H1 (cell line): ENCODE measurements around the gene TOP3A. TPM values are rescaled to one million over a fixed set of nuclear protein-coding genes. Genes with fewer than 3 reads are reported as not detected.

Experiments used
- CTCF ChIA-PET: fragments of 300-600 bp; sonication (Branson Sonifier 250); formaldehyde crosslinking; loops from one replicate; lab custom pipeline; 2021; ENCODE audit not compliant: partially characterized antibody; lab: Charles Lee
- POLR2A ChIA-PET: fragments of 300-600 bp; sonication (Branson Sonifier 250); formaldehyde crosslinking; loops from one replicate; lab custom pipeline; 2021; ENCODE audit warnings: inconsistent platforms; ENCODE audit not compliant: partially characterized antibody; lab: Charles Lee
- DNase-seq, 2 experiments: peaks; one replicate each; pipeline versions ENCODE4 v3.0.0 to v3.0.0-alpha.2; 2010 to 2022; ENCODE audit warnings: low spot score in 2 of 2, low read depth in 1 of 2, mixed read lengths in 1 of 2
- FAIRE-seq: peaks from 2 replicates; lab custom pipeline; 2011; peaks lifted over from hg19 to GRCh38; lab: Jason Lieb, UNC
- H2AFZ ChIP-seq: 2 replicates; pipeline ENCODE4 v1.8.1; 2012; ENCODE audit warnings: low read length, inconsistent platforms
- H2AK5ac ChIP-seq: 2 replicates; pipeline ENCODE4 v1.6.1; 2013; ENCODE audit warnings: low read depth, low read length
- H2BK120ac ChIP-seq: replicated peaks from 2 replicates; pipeline ENCODE3; 2013; ENCODE audit warnings: low read depth, low read length, inconsistent platforms
- H2BK12ac ChIP-seq: 2 replicates; pipeline ENCODE4 v1.6.1; 2013; ENCODE audit warnings: low read depth, low read length
- H2BK15ac ChIP-seq: 2 replicates; pipeline ENCODE4 v1.6.1; 2013; ENCODE audit warnings: low read length
- H2BK20ac ChIP-seq: 2 replicates; pipeline ENCODE4 v1.6.1; 2013; ENCODE audit warnings: low read length
- H2BK5ac ChIP-seq: 2 replicates; pipeline ENCODE4 v1.6.1; 2013; ENCODE audit warnings: low read depth, low read length
- H3K14ac ChIP-seq: 2 replicates; pipeline ENCODE4 v1.6.1; 2013; ENCODE audit warnings: inconsistent platforms; ENCODE audit not compliant: insufficient read length
- H3K18ac ChIP-seq: 2 replicates; pipeline ENCODE4 v1.6.1; 2013; ENCODE audit warnings: low read length; ENCODE audit errors: extremely low read depth
- H3K23ac ChIP-seq: 2 replicates; pipeline ENCODE4 v1.6.1; 2013; ENCODE audit warnings: inconsistent platforms; ENCODE audit not compliant: insufficient read length
- H3K23me2 ChIP-seq: 2 replicates; pipeline ENCODE4 v1.6.1; 2013; ENCODE audit warnings: low read depth, low read length
- H3K27ac ChIP-seq: 2 replicates; pipeline ENCODE4 v1.6.1; 2011; ENCODE audit warnings: low read depth, low read length, inconsistent platforms
- H3K27me3 ChIP-seq, 4 experiments: replicated peaks in 1 of 4; 1 replicate in 1 of 4; 2 replicates in 3 of 4; pipeline versions ENCODE4 v1.6.1 to v1.8.1; 2011 to 2013; ENCODE audit warnings: low read length in 3 of 4, mild to moderate bottlenecking in 3 of 4, inconsistent platforms in 2 of 4, mixed read lengths in 2 of 4, moderate library complexity in 1 of 4; ENCODE audit not compliant: control insufficient read depth in 3 of 4, insufficient read depth in 3 of 4; ENCODE audit errors: extremely low read depth in 1 of 4
- H3K36me3 ChIP-seq, 4 experiments: 2 replicates each; pipeline versions ENCODE4 v1.6.1 to v1.8.1; 2011 to 2013; ENCODE audit warnings: mild to moderate bottlenecking in 4 of 4, low read length in 3 of 4, moderate library complexity in 2 of 4, control low read depth in 1 of 4, inconsistent platforms in 1 of 4; ENCODE audit not compliant: insufficient read depth in 4 of 4, control insufficient read depth in 2 of 4
- H3K4ac ChIP-seq: replicated peaks from 2 replicates; pipeline ENCODE3; 2013; ENCODE audit warnings: low read length, low read depth, mixed read lengths, inconsistent platforms; ENCODE audit not compliant: insufficient read length
- H3K4me1 ChIP-seq, 4 experiments: replicated peaks in 1 of 4; 1 replicate in 1 of 4; 2 replicates in 3 of 4; pipeline versions ENCODE4 v1.6.1 to v1.8.1; 2011 to 2013; ENCODE audit warnings: low read length in 3 of 4, inconsistent platforms in 2 of 4, mixed read lengths in 1 of 4; ENCODE audit not compliant: insufficient read depth in 4 of 4, control insufficient read depth in 3 of 4
- H3K4me2 ChIP-seq, 2 experiments: 2 replicates each; pipeline versions ENCODE4 v1.6.1 to v1.8.1; 2011 to 2013; ENCODE audit warnings: low read depth in 2 of 2, low read length in 2 of 2, control low read depth in 1 of 2, inconsistent platforms in 1 of 2, mild to moderate bottlenecking in 1 of 2; ENCODE audit not compliant: insufficient read depth in 1 of 2
- H3K4me3 ChIP-seq, 4 experiments: fragments of 200-600, 300-600 bp in 1 of 4; sonication (generic), shearing (Covaris generic), sonication (Bioruptor Twin) in 1 of 4; 2 replicates each; pipeline versions ENCODE4 v1.5.1 to v1.8.1; 2011 to 2016; ENCODE audit warnings: low read length in 4 of 4, low read depth in 3 of 4, control low read depth in 2 of 4, inconsistent platforms in 2 of 4, mild to moderate bottlenecking in 2 of 4, mixed read lengths in 1 of 4, moderate library complexity in 1 of 4; ENCODE audit not compliant: insufficient read depth in 2 of 4; ENCODE audit errors: extremely low read depth in 1 of 4
- H3K56ac ChIP-seq: replicated peaks from 2 replicates; pipeline ENCODE3; 2013; ENCODE audit warnings: low read depth, mild to moderate bottlenecking, mixed read lengths, low read length, inconsistent platforms; ENCODE audit not compliant: insufficient read length
- H3K79me1 ChIP-seq: 2 replicates; pipeline ENCODE4 v1.6.1; 2013; ENCODE audit warnings: low read depth, low read length, control low read depth
- H3K79me2 ChIP-seq, 2 experiments: 2 replicates each; pipeline versions ENCODE4 v1.6.1 to v1.8.1; 2012 to 2013; ENCODE audit warnings: low read length in 2 of 2, mild to moderate bottlenecking in 2 of 2, inconsistent platforms in 1 of 2; ENCODE audit not compliant: insufficient read depth in 2 of 2, control insufficient read depth in 1 of 2
- H3K9ac ChIP-seq, 4 experiments: replicated peaks in 1 of 4; 1 replicate in 1 of 4; 2 replicates in 3 of 4; pipeline versions ENCODE4 v1.6.1 to v1.8.1; 2011 to 2013; ENCODE audit warnings: low read depth in 3 of 4, low read length in 3 of 4, control low read depth in 2 of 4, mild to moderate bottlenecking in 2 of 4, moderate library complexity in 2 of 4, inconsistent platforms in 1 of 4; ENCODE audit errors: extremely low read depth in 1 of 4
- H3K9me3 ChIP-seq, 2 experiments: 2 replicates each; pipeline versions ENCODE4 v1.6.1 to v1.8.1; 2012 to 2013; ENCODE audit warnings: mild to moderate bottlenecking in 2 of 2, moderate library complexity in 2 of 2, control low read depth in 1 of 2, inconsistent platforms in 1 of 2, low read depth in 1 of 2, low read length in 1 of 2, mixed read lengths in 1 of 2; ENCODE audit not compliant: insufficient read depth in 2 of 2
- H4K20me1 ChIP-seq, 2 experiments: replicated peaks in 1 of 2; 2 replicates each; pipeline versions ENCODE3 to v1.8.1; 2011 to 2013; ENCODE audit warnings: inconsistent platforms in 2 of 2, low read length in 2 of 2, mild to moderate bottlenecking in 1 of 2; ENCODE audit not compliant: insufficient read depth in 2 of 2, control insufficient read depth in 1 of 2
- H4K5ac ChIP-seq: 2 replicates; pipeline ENCODE4 v1.6.1; 2013; ENCODE audit warnings: low read length, low read depth, mixed read lengths, inconsistent platforms; ENCODE audit not compliant: insufficient read length
- H4K8ac ChIP-seq: 2 replicates; pipeline ENCODE4 v1.8.0; 2013; ENCODE audit warnings: mild to moderate bottlenecking, moderate library complexity, low read length, inconsistent platforms; ENCODE audit not compliant: insufficient read depth; ENCODE audit errors: extremely low read depth
- H4K91ac ChIP-seq: replicated peaks from 2 replicates; pipeline ENCODE3; 2013; ENCODE audit warnings: low read length, mixed read lengths, inconsistent platforms; ENCODE audit not compliant: insufficient read length
- ATF2 ChIP-seq: IDR thresholded peaks from 2 replicates; pipeline ENCODE4 v1.6.1; 2012; ENCODE audit warnings: low read length, inconsistent platforms
- BACH1 ChIP-seq: IDR thresholded peaks from 2 replicates; pipeline ENCODE4 v1.6.1; 2012; ENCODE audit warnings: low read length, improper control_type of control experiment
- CTBP2 ChIP-seq: IDR thresholded peaks from 2 replicates; pipeline ENCODE4 v1.7.0; 2011; ENCODE audit warnings: borderline replicate concordance, mild to moderate bottlenecking, moderate library complexity, mixed read lengths, low read length; ENCODE audit not compliant: insufficient read depth, insufficient read length
- KDM4A ChIP-seq: IDR thresholded peaks from one replicate; pipeline ENCODE4 v1.7.1; 2012; ENCODE audit warnings: low read depth, mild to moderate bottlenecking, moderate library complexity, low read length, inconsistent platforms; ENCODE audit not compliant: severe bottlenecking
- MAX ChIP-seq: IDR thresholded peaks from 2 replicates; pipeline ENCODE4 v1.6.1; 2012; ENCODE audit warnings: inconsistent platforms
- POLR2A ChIP-seq, 2 experiments: IDR thresholded peaks; 1 replicate in 1 of 2; 2 replicates in 1 of 2; pipeline ENCODE4 v1.6.1; 2011; ENCODE audit warnings: low read depth in 2 of 2, low read length in 2 of 2, mild to moderate bottlenecking in 2 of 2; ENCODE audit errors: control extremely low read depth in 1 of 2
- RFX5 ChIP-seq: IDR thresholded peaks from 2 replicates; pipeline ENCODE4 v1.6.1; 2011; ENCODE audit warnings: low read depth, low read length, improper control_type of control experiment, borderline replicate concordance
- USF2 ChIP-seq: IDR thresholded peaks from 2 replicates; pipeline ENCODE4 v1.6.1; 2011; ENCODE audit warnings: low read length, improper control_type of control experiment
- WGBS, 2 experiments: shearing (Covaris generic) in 1 of 2; methylation state at CpG; one replicate each; pipeline versions ENCODE4 v1.1.6 to v1.1.7; 2013 to 2015; ENCODE audit warnings: low lambda C conversion rate in 2 of 2, mixed read lengths in 2 of 2, inconsistent platforms in 1 of 2, low coverage in 1 of 2, missing lambda C conversion rate in 1 of 2; ENCODE audit not compliant: insufficient replicate concordance in 2 of 2, insufficient coverage in 1 of 2, insufficient read length in 1 of 2; ENCODE audit errors: extremely low coverage in 1 of 2, missing lambda C conversion rate in 1 of 2; 5-methylcytosine and 5-hydroxymethylcytosine counted together
- polyA plus RNA-seq, 7 experiments: library from polyadenylated mRNA; depleted of rRNA in 3 of 7; stranded (reverse) in 5 of 7; unstranded in 2 of 7; fragments of >200 nt in 5 of 7; fragments of 200-250 nt in 2 of 7; gene quantifications; 1 replicate in 5 of 7; 2 replicates in 1 of 7; 4 replicates in 1 of 7; pipeline versions ENCODE4 v1.2.1 to v1.2.3, GENCODE V29; 2011 to 2013; ENCODE audit warnings: missing spikeins in 2 of 7, mixed read lengths in 2 of 7
- total RNA-seq: library from RNA; stranded (reverse); fragmentation: NEBNext Ultra II Directional; extraction: Animal tissue kit (Norgen Biotek cat#: 25700); gene quantifications from 2 replicates; pipeline ENCODE4 v1.2.1, GENCODE V29; 2021

TOP3A gene
- total and polyA plus RNA-seq, 2 of the 8 experiments (the other 6 are each of a cell fraction or from before 2014, with no cell fraction given): 23.4 to 54.3 TPM

GRCh38 chr17:18254888-18255649, 59.7 kb downstream of the TOP3A start:
- WGBS, 2 experiments: 91% methylated on average over 8 of the region's 8 CpGs; no CpG with 5 or more reads in 1 of the 2 experiments
- Histone ChIP-seq H2BK5ac (no peak overlapping the region), H3K79me1 (peaks cover 14% of the 10 kb centered on the region), H3K4me2 (no peak overlapping the region), H3K23me2 (peaks cover 8% of the 10 kb centered on the region), H4K5ac (no peak overlapping the region), H3K36me3 (peaks cover 32 to 56% (median 48%) of the 10 kb centered on the region in 4 experiments), H2BK12ac (no peak overlapping the region), H3K79me2 (peaks cover 0 to 18% of the 10 kb centered on the region in 2 experiments; a peak in 1 of 4 replicates), H4K20me1 (peaks cover 3 to 10% of the 10 kb centered on the region in 2 experiments), H2AK5ac (no peak overlapping the region), H2BK120ac (no peak overlapping the region), H4K91ac (no peak overlapping the region), H3K27me3 (no peaks in the 10 kb centered on the region), H3K14ac (no peak overlapping the region), H3K4me1 (peaks cover 4 to 26% (median 14%) of the 10 kb centered on the region in 4 experiments), H3K9ac (no peak overlapping the region), H2BK20ac (no peak overlapping the region), H3K4me3 (no peak overlapping the region), H3K18ac (no peak overlapping the region), H3K23ac (no peak overlapping the region), H2BK15ac (no peak overlapping the region), H3K27ac (no peak overlapping the region), H3K56ac (no peak overlapping the region), H4K8ac (no peak overlapping the region), H3K9me3 (no peaks in the 10 kb centered on the region), H2AFZ (no peak overlapping the region), H3K4ac (no peak overlapping the region)
- DNase-seq: no peak
- ChIA-PET POLR2A (interaction anchor here (0.8 to 11.5 kb wide), 8 partner anchors 9 to 108 kb away, joined by 3 to 171 read pairs (median 4); partner anchors contain the start of genes LLGL1 and TOP3A), CTCF (interaction anchor here (0.6 to 3.9 kb wide), 13 partner anchors 13 to 520 kb away, joined by 3 to 16 read pairs (median 3); no protein-coding TSS in a partner anchor)
- no peak for FAIRE-seq
- TF ChIP-seq MAX (no peak), ATF2 (no peak), KDM4A (no peak), CTBP2 (no peak), USF2 (no peak), BACH1 (no peak), RFX5 (no peak), POLR2A (IDR thresholded peaks at IDR 0.05; ENCODE audit: control extremely low read depth in 1 of 2, low read depth in 2 of 2, low read length in 2 of 2) (no peak)
